ENCODE measurements around the gene RAF1. TPM values are rescaled to one million over a fixed set of nuclear protein-coding genes. Genes with fewer than 3 reads are reported as not detected.

Gene RAF1
- total RNA-seq, 3 donors from 2014 or later: 87.4 to 118 (median 110) TPM

DNA sequence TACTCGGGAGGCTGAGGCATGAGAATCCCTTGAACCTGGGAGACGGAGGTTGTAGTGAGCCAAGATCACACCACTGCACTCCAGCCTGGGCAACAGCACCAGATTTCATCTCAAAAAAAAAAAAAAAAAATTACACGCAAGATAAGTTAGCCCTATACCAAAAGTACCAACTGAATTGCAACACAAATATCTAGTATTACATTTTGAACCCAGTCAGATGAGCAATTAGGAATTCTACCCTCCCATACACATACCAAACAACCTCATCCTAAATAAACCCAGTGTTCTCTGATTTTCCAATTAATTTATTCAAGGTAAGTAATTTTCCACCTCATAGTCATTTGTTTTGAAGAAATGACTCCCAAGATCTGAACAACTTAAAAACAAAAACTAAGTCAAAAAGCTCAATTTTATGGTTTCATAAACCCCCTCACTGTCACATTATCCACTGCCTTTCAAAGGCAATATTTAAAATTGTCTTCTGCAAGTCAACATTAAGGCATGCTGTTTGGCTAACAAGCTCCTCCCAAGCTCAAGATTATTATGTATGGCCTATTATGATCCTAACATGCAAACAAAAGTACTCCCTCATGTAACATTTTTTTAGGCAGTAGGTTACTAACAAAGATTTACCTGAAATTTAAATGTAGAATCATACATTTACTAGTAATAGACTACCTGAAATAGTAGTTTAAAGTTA is 4.5 kb downstream of the RAF1 start:
- H3K27me3 ChIP-seq: no peaks in the 10 kb centered on the region
- no peak overlapping the region for H3K4me3 ChIP-seq
- no peak for DNase-seq (ENCODE audit: low spot score in 2 of 2)
- H3K4me1 ChIP-seq: peaks cover 0 to 13% of the 10 kb centered on the region in 2 donors
- no peak for TF ChIP-seq POLR2A (IDR thresholded peaks at IDR 0.05)
- TF ChIP-seq POLR2AphosphoS5 (IDR thresholded peaks at IDR 0.05): no peak
- TF ChIP-seq, protein P1, sequence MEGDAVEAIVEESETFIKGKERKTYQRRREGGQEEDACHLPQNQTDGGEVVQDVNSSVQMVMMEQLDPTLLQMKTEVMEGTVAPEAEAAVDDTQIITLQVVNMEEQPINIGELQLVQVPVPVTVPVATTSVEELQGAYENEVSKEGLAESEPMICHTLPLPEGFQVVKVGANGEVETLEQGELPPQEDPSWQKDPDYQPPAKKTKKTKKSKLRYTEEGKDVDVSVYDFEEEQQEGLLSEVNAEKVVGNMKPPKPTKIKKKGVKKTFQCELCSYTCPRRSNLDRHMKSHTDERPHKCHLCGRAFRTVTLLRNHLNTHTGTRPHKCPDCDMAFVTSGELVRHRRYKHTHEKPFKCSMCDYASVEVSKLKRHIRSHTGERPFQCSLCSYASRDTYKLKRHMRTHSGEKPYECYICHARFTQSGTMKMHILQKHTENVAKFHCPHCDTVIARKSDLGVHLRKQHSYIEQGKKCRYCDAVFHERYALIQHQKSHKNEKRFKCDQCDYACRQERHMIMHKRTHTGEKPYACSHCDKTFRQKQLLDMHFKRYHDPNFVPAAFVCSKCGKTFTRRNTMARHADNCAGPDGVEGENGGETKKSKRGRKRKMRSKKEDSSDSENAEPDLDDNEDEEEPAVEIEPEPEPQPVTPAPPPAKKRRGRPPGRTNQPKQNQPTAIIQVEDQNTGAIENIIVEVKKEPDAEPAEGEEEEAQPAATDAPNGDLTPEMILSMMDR (IDR thresholded peaks at IDR 0.05): no peak
- intact Hi-C loops (cut with DNase I; ENCODE audit: low total_unique reads): no loop called here
- H3K36me3 ChIP-seq: no peaks in the 10 kb centered on the region
- no peak overlapping the region for H3K27ac ChIP-seq
- H3K9me3 ChIP-seq: no peaks in the 10 kb centered on the region

DNA sequence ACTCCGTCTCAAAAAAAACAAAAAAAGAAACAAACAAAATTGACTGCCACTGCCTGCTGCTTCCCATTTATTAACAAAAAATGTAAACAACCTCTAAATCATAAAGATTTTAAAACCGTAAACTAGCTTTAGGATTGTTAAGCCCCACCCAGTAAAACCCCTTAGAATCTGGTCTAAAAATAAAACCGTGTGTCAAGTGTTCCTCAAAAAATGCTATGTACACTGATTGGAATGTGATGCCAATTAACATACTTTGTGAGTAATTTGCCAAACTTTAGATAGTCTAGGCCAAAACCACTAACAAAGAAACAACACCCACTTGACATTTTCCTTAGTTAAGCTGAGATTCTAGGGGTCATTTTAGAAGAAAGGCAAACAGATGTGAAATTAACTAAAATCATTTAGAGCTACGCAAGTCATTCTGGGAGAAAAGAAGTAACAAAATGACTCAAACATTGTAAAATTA is 5.3 kb downstream of the RAF1 start:
- Histone ChIP-seq H3K9me3 (no peaks in the 10 kb centered on the region), H3K36me3 (no peaks in the 10 kb centered on the region), H3K4me3 (no peak overlapping the region), H3K27me3 (no peaks in the 10 kb centered on the region), H3K4me1 (peaks cover 0 to 13% of the 10 kb centered on the region in 2 donors), H3K27ac (no peak overlapping the region)
- no peak for DNase-seq (ENCODE audit: low spot score in 2 of 2)
- no peak for TF ChIP-seq POLR2AphosphoS5 (IDR thresholded peaks at IDR 0.05)
- TF ChIP-seq POLR2A (IDR thresholded peaks at IDR 0.05): no peak
- TF ChIP-seq, protein P1 (IDR thresholded peaks at IDR 0.05): no peak
- intact Hi-C loops (cut with DNase I; ENCODE audit: low total_unique reads): no loop called here

DNA sequence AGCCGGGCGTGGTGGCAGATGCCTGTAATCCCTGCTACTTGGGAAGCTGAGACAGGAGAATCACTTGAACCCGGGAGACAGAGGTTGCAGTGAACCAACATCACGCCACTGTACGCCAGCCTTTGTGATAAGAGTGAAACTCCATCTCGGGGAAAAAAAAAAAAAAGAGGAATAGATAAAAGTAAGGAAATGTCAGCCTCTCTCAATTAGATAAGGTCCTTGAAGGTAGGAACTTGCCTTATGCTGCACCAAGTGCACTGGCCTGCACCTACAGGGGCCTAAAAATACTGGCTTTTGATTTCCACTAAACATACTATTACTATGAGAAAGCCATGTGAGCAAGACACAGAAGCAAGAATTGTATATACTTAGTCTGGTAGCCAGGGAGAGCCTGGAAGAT is 7.1 kb downstream of the RAF1 start:
- Histone ChIP-seq H3K36me3 (no peaks in the 10 kb centered on the region), H3K4me1 (peaks cover 0 to 13% of the 10 kb centered on the region in 2 donors), H3K4me3 (no peak overlapping the region), H3K27me3 (no peaks in the 10 kb centered on the region), H3K27ac (no peak overlapping the region), H3K9me3 (no peaks in the 10 kb centered on the region)
- TF ChIP-seq, protein P1 (IDR thresholded peaks at IDR 0.05): no peak
- TF ChIP-seq POLR2AphosphoS5 (IDR thresholded peaks at IDR 0.05): no peak
- TF ChIP-seq POLR2A (IDR thresholded peaks at IDR 0.05): no peak
- no peak for DNase-seq (ENCODE audit: low spot score in 2 of 2)
- intact Hi-C loops (cut with DNase I; ENCODE audit: low total_unique reads): no loop called here

DNA sequence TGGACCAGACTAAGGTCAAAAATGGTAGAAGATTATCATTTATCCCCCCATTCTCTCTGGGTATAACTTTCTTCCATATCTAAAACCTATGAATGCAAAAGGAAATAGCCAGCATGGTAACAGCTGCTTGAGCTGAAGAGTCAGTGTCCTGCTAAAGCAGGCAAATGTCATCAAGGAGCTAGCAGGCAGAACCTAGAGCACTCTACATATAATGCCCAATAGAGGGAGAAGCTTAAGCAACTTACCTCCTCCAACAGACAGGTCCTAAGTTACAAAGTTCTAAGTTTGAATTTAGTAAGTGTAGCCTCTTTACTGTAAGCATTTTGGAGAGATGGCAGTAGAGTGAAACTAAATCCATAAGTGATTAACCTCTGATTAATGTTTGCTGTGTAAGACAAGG is 7.7 kb downstream of the RAF1 start:
- Histone ChIP-seq H3K27me3 (no peaks in the 10 kb centered on the region), H3K4me3 (no peak overlapping the region), H3K27ac (no peak overlapping the region), H3K4me1 (peaks cover 0 to 13% of the 10 kb centered on the region in 2 donors), H3K9me3 (no peaks in the 10 kb centered on the region), H3K36me3 (no peaks in the 10 kb centered on the region)
- intact Hi-C loops (cut with DNase I; ENCODE audit: low total_unique reads): no loop called here
- DNase-seq (ENCODE audit: low spot score in 2 of 2): no peak
- TF ChIP-seq POLR2AphosphoS5 (IDR thresholded peaks at IDR 0.05) (no peak), POLR2A (IDR thresholded peaks at IDR 0.05) (no peak)
- TF ChIP-seq, protein P1 (IDR thresholded peaks at IDR 0.05): no peak

DNA sequence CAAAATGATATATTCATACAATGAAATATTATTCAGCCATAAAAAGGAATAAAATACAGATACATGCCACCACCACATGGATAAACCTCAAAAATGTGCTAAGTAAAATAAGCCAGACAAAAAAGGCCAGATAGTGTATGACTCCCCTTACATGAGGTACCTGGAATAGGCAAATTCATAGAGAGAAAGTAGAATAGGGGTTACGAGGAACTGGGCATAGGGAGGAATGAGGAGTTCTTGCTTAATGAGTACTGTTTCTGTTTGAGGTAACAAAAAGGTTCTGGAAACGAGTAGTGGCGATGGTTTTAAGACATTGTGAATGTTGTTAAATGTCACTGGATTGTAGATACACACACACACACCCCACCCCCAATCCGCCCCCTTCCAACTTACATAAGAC is 8.2 kb downstream of the RAF1 start:
- Histone ChIP-seq H3K9me3 (no peaks in the 10 kb centered on the region), H3K27ac (no peak overlapping the region), H3K36me3 (no peaks in the 10 kb centered on the region), H3K4me1 (peaks cover 0 to 12% of the 10 kb centered on the region in 2 donors), H3K27me3 (no peaks in the 10 kb centered on the region), H3K4me3 (no peak overlapping the region)
- intact Hi-C loops (cut with DNase I; ENCODE audit: low total_unique reads): no loop called here
- TF ChIP-seq, protein P1 (IDR thresholded peaks at IDR 0.05): no peak
- TF ChIP-seq POLR2A (IDR thresholded peaks at IDR 0.05): no peak
- TF ChIP-seq POLR2AphosphoS5 (IDR thresholded peaks at IDR 0.05): no peak
- DNase-seq (ENCODE audit: low spot score in 2 of 2): no peak
